GM12878 (cell line): ENCODE results near the gene CTDNEP1.

Experiments used
- CTCF ChIP-seq, 3 experiments: IDR thresholded peaks in 2 of 3; conservative IDR thresholded peaks in 1 of 3; 2 replicates each; pipeline ENCODE4 v1.5.1; 2011; ENCODE audit warnings: low read depth in 3 of 3, low read length in 3 of 3, mild to moderate bottlenecking in 3 of 3, control low read depth in 2 of 3, moderate library complexity in 2 of 3, inconsistent platforms in 1 of 3, mixed read lengths in 1 of 3; ENCODE audit not compliant: control insufficient read depth in 2 of 3, insufficient read depth in 1 of 3; ENCODE audit errors: extremely low read depth in 1 of 3
- EZH2 ChIP-seq: IDR thresholded peaks from 2 replicates; pipeline ENCODE4 v1.6.1; 2012; ENCODE audit warnings: low read depth, mild to moderate bottlenecking, control low read depth, inconsistent platforms, low read length, borderline replicate concordance; ENCODE audit not compliant: control insufficient read depth
- POLR2AphosphoS5 ChIP-seq: IDR thresholded peaks from 2 replicates; pipeline ENCODE4 v1.6.1; 2011; ENCODE audit warnings: mild to moderate bottlenecking, low read length, inconsistent platforms
- RB1 ChIP-seq: fragments of 450-650 bp; formaldehyde crosslinking; IDR thresholded peaks from 2 replicates; pipeline ENCODE4 v1.6.1; 2017; ENCODE audit warnings: mild to moderate bottlenecking, borderline replicate concordance

GRCh38 chr17:7293816-7294613 lies 42.5 kb upstream of the CTDNEP1 start:
- TF ChIP-seq POLR2AphosphoS5 (no peak), EZH2 (no peak), CTCF (IDR thresholded peaks at IDR 0.05 in 2 of 3, conservative IDR thresholded peaks at IDR 0.05 in 1 of 3; ENCODE audit: control insufficient read depth in 2 of 3, extremely low read depth in 1 of 3, insufficient read depth in 1 of 3, low read depth in 3 of 3, low read length in 3 of 3) (no peak), RB1 (no peak)
